ENCODE measurements around the gene RPL7A. TPM values are rescaled to one million over a fixed set of nuclear protein-coding genes. Genes with fewer than 3 reads are reported as not detected.

Gene RPL7A
- total and polyA plus RNA-seq, 2 of the 13 experiments (the other 11 are each of a cell fraction or from before 2014, with no cell fraction given) = 2,401 to 2,938 TPM

DNA sequence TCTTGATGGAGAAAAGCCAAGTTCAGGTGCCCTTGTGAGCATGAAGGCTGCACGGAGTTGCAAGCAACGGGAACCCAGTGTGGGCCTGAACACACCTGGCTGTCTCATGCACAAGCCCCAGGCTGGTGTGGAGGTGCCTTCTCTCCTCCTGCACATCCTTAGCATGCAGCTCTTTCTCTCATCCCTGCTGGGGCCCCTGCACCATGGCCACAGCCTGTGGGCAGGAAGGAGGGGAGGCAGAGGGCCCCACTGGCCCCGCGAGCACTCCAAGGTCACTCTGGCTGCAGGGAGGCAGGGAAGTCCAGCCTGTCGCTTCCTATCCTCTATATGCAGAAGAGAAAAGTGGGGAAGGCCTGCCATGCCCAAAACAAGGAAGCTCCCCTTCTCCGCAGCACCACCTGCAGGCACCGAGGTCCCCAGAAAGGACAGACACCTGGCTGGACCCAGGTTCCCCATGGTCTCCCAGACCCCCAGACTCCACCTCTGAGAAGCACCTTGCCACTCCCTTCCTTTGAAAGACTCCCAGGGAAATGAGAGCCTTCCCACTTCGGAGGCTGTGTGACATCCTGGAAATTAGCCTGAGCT lies 46.8 kb downstream of the RPL7A start (continued):
- TF ChIP-seq KDM2A (CRISPR knock-in tag; IDR thresholded peaks at IDR 0.05; ENCODE audit: borderline replicate concordance, low read depth) = peak; percentile 75; the same call in 1 of the 2 replicates
- TF ChIP-seq ZNF354B (CRISPR knock-in tag; IDR thresholded peaks at IDR 0.05) = no peak
- 0 out of 2 replicates have a peak, but pooled peaks have one; percentile 35 for TF ChIP-seq NCOA1 (CRISPR knock-in tag; IDR thresholded peaks at IDR 0.05)
- TF ChIP-seq, protein P1, sequence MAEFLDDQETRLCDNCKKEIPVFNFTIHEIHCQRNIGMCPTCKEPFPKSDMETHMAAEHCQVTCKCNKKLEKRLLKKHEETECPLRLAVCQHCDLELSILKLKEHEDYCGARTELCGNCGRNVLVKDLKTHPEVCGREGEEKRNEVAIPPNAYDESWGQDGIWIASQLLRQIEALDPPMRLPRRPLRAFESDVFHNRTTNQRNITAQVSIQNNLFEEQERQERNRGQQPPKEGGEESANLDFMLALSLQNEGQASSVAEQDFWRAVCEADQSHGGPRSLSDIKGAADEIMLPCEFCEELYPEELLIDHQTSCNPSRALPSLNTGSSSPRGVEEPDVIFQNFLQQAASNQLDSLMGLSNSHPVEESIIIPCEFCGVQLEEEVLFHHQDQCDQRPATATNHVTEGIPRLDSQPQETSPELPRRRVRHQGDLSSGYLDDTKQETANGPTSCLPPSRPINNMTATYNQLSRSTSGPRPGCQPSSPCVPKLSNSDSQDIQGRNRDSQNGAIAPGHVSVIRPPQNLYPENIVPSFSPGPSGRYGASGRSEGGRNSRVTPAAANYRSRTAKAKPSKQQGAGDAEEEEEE (CRISPR knock-in tag; IDR thresholded peaks at IDR 0.05; ENCODE audit: borderline replicate concordance) = no peak
- TF ChIP-seq, protein P2, sequence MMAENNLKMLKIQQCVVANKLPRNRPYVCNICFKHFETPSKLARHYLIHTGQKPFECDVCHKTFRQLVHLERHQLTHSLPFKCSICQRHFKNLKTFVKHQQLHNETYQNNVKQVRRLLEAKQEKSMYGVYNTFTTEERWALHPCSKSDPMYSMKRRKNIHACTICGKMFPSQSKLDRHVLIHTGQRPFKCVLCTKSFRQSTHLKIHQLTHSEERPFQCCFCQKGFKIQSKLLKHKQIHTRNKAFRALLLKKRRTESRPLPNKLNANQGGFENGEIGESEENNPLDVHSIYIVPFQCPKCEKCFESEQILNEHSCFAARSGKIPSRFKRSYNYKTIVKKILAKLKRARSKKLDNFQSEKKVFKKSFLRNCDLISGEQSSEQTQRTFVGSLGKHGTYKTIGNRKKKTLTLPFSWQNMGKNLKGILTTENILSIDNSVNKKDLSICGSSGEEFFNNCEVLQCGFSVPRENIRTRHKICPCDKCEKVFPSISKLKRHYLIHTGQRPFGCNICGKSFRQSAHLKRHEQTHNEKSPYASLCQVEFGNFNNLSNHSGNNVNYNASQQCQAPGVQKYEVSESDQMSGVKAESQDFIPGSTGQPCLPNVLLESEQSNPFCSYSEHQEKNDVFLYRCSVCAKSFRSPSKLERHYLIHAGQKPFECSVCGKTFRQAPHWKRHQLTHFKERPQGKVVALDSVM (CRISPR knock-in tag; IDR thresholded peaks at IDR 0.05) = 0 out of 2 replicates have a peak, but pooled peaks have one; percentile 45
- peak; percentile 35; the same call in 1 of the 2 replicates for TF ChIP-seq HNF4A (CRISPR knock-in tag; IDR thresholded peaks at IDR 0.05)
- TF ChIP-seq HDAC2 (CRISPR knock-in tag; IDR thresholded peaks at IDR 0.05) = 0 out of 2 replicates have a peak, but pooled peaks have one; percentile 21
- no peak for TF ChIP-seq PTBP1 (IDR thresholded peaks at IDR 0.05; ENCODE audit: low read depth, low read length, poor library complexity, severe bottlenecking)
- no peak for TF ChIP-seq ZNF570 (CRISPR knock-in tag; IDR thresholded peaks at IDR 0.05; ENCODE audit: borderline replicate concordance)
- TF ChIP-seq ZSCAN21 (CRISPR knock-in tag; IDR thresholded peaks at IDR 0.05; ENCODE audit: borderline replicate concordance) = 0 out of 2 replicates have a peak, but pooled peaks have one; percentile 21
- TF ChIP-seq ZFX (CRISPR knock-in tag; IDR thresholded peaks at IDR 0.05; ENCODE audit: low read depth) = peak; percentile 32; the same call in 1 of the 2 replicates
- TF ChIP-seq, protein P3, sequence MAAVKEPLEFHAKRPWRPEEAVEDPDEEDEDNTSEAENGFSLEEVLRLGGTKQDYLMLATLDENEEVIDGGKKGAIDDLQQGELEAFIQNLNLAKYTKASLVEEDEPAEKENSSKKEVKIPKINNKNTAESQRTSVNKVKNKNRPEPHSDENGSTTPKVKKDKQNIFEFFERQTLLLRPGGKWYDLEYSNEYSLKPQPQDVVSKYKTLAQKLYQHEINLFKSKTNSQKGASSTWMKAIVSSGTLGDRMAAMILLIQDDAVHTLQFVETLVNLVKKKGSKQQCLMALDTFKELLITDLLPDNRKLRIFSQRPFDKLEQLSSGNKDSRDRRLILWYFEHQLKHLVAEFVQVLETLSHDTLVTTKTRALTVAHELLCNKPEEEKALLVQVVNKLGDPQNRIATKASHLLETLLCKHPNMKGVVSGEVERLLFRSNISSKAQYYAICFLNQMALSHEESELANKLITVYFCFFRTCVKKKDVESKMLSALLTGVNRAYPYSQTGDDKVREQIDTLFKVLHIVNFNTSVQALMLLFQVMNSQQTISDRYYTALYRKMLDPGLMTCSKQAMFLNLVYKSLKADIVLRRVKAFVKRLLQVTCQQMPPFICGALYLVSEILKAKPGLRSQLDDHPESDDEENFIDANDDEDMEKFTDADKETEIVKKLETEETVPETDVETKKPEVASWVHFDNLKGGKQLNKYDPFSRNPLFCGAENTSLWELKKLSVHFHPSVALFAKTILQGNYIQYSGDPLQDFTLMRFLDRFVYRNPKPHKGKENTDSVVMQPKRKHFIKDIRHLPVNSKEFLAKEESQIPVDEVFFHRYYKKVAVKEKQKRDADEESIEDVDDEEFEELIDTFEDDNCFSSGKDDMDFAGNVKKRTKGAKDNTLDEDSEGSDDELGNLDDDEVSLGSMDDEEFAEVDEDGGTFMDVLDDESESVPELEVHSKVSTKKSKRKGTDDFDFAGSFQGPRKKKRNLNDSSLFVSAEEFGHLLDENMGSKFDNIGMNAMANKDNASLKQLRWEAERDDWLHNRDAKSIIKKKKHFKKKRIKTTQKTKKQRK (IDR thresholded peaks at IDR 0.05; ENCODE audit: low read length) = no peak
- TF ChIP-seq, protein P4, sequence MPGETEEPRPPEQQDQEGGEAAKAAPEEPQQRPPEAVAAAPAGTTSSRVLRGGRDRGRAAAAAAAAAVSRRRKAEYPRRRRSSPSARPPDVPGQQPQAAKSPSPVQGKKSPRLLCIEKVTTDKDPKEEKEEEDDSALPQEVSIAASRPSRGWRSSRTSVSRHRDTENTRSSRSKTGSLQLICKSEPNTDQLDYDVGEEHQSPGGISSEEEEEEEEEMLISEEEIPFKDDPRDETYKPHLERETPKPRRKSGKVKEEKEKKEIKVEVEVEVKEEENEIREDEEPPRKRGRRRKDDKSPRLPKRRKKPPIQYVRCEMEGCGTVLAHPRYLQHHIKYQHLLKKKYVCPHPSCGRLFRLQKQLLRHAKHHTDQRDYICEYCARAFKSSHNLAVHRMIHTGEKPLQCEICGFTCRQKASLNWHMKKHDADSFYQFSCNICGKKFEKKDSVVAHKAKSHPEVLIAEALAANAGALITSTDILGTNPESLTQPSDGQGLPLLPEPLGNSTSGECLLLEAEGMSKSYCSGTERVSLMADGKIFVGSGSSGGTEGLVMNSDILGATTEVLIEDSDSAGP (CRISPR knock-in tag; IDR thresholded peaks at IDR 0.05; ENCODE audit: borderline replicate concordance) = peak; percentile 73; the same call in 1 of the 2 replicates
- TF ChIP-seq SP2 (CRISPR knock-in tag; IDR thresholded peaks at IDR 0.05) = 0 out of 2 replicates have a peak, but pooled peaks have one; percentile 8
- TF ChIP-seq, protein P5, sequence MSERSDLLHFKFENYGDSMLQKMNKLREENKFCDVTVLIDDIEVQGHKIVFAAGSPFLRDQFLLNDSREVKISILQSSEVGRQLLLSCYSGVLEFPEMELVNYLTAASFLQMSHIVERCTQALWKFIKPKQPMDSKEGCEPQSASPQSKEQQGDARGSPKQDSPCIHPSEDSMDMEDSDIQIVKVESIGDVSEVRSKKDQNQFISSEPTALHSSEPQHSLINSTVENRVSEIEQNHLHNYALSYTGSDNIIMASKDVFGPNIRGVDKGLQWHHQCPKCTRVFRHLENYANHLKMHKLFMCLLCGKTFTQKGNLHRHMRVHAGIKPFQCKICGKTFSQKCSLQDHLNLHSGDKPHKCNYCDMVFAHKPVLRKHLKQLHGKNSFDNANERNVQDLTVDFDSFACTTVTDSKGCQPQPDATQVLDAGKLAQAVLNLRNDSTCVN (CRISPR knock-in tag; IDR thresholded peaks at IDR 0.05; ENCODE audit: borderline replicate concordance) = no peak
- TF ChIP-seq STAG1 (CRISPR knock-in tag; IDR thresholded peaks at IDR 0.05) = peak; percentile 34
- peak; percentile 29; the same call in 1 of the 2 replicates for TF ChIP-seq ZNF121 (CRISPR knock-in tag; IDR thresholded peaks at IDR 0.05)
- TF ChIP-seq SAP130 (CRISPR knock-in tag; IDR thresholded peaks at IDR 0.05; ENCODE audit: low read depth) = peak; percentile 44; the same call in 1 of the 2 replicates

Measured in HepG2 (cell line).